Measurements from ENCODE around the gene PLEKHM1. TPM values are rescaled to one million over a fixed set of nuclear protein-coding genes. Genes with fewer than 3 reads are reported as not detected.
A peak's percentile ranks its signal among the peaks of the same experiment; 100 is the strongest.

PLEKHM1 gene
- total RNA-seq, 2 donors from 2014 or later: 22.9 to 33.7 TPM

- DNase-seq (ENCODE audit: low spot score in 2 of 2) (no peak), ATAC-seq (no peak)
- no peaks in the 10 kb centered on the region for H3K9me3 Mint-ChIP-seq
- H3K36me3 Mint-ChIP-seq: no peaks in the 10 kb centered on the region
- H3K27ac Mint-ChIP-seq: peak overlapping the region; percentile 11 to 81
Observed at GRCh38 chr17:45398800-45399199, 91.7 kb downstream of the PLEKHM1 start.

- DNase-seq (ENCODE audit: low spot score in 2 of 2): no peak
- Mint-ChIP-seq H3K36me3 (no peaks in the 10 kb centered on the region), H3K9me3 (no peaks in the 10 kb centered on the region), H3K27ac (no peak overlapping the region)
- ATAC-seq: no peak
Observed at GRCh38 chr17:45397796-45398195, 92.7 kb downstream of the PLEKHM1 start.

- Mint-ChIP-seq H3K36me3 (no peaks in the 10 kb centered on the region), H3K9me3 (no peaks in the 10 kb centered on the region), H3K27ac (no peak overlapping the region)
- DNase-seq (ENCODE audit: low spot score in 2 of 2) (no peak), ATAC-seq (no peak)
Observed at GRCh38 chr17:45396496-45397205, 93.9 kb downstream of the PLEKHM1 start.

- no peak for DNase-seq (ENCODE audit: low spot score in 2 of 2)
- no peaks in the 10 kb centered on the region for H3K9me3 Mint-ChIP-seq
- ATAC-seq: no peak
- no peaks in the 10 kb centered on the region for H3K36me3 Mint-ChIP-seq
- H3K27ac Mint-ChIP-seq: no peak overlapping the region
Observed at GRCh38 chr17:45395569-45396415, 94.7 kb downstream of the PLEKHM1 start.

GRCh38 chr17:45394913-45395568 lies 95.5 kb downstream of the PLEKHM1 start:
- Mint-ChIP-seq H3K27ac (no peak overlapping the region), H3K36me3 (no peaks in the 10 kb centered on the region), H3K9me3 (no peaks in the 10 kb centered on the region)
- peak in 1 of 2 donors; percentile 40 for DNase-seq (ENCODE audit: low spot score in 2 of 2)
- peak; percentile 35 to 51 for ATAC-seq

GRCh38 chr17:45394564-45394912 lies 96.0 kb downstream of the PLEKHM1 start:
- Mint-ChIP-seq H3K27ac (peak overlapping the region in 1 of 2 donors; percentile 50), H3K9me3 (no peaks in the 10 kb centered on the region), H3K36me3 (no peaks in the 10 kb centered on the region)
- no peak for DNase-seq (ENCODE audit: low spot score in 2 of 2)
- no peak for ATAC-seq

GRCh38 chr17:45394091-45394490 lies 96.4 kb downstream of the PLEKHM1 start:
- DNase-seq (ENCODE audit: low spot score in 2 of 2): no peak
- no peak for ATAC-seq
- Mint-ChIP-seq H3K9me3 (no peaks in the 10 kb centered on the region), H3K27ac (peak overlapping the region in 1 of 2 donors; percentile 36), H3K36me3 (no peaks in the 10 kb centered on the region)

GRCh38 chr17:45393411-45393810 lies 97.1 kb downstream of the PLEKHM1 start:
- Mint-ChIP-seq H3K9me3 (no peaks in the 10 kb centered on the region), H3K27ac (no peak overlapping the region), H3K36me3 (no peaks in the 10 kb centered on the region)
- DNase-seq (ENCODE audit: low spot score in 2 of 2): no peak
- ATAC-seq: no peak

- H3K27ac Mint-ChIP-seq: no peak overlapping the region
- no peaks in the 10 kb centered on the region for H3K9me3 Mint-ChIP-seq
- H3K36me3 Mint-ChIP-seq: no peaks in the 10 kb centered on the region
- no peak for DNase-seq (ENCODE audit: low spot score in 2 of 2)
- peak in 1 of 2 donors; percentile 34 for ATAC-seq
Observed at GRCh38 chr17:45391918-45392317, 98.6 kb downstream of the PLEKHM1 start.

- DNase-seq (ENCODE audit: low spot score in 2 of 2) (no peak), ATAC-seq (no peak)
- Mint-ChIP-seq H3K27ac (no peak overlapping the region), H3K9me3 (no peaks in the 10 kb centered on the region), H3K36me3 (no peaks in the 10 kb centered on the region)
Observed at GRCh38 chr17:45391291-45391690, 99.2 kb downstream of the PLEKHM1 start.

GRCh38 chr17:45389354-45389753 lies 101.2 kb downstream of the PLEKHM1 start:
- no peak for DNase-seq (ENCODE audit: low spot score in 2 of 2)
- ATAC-seq: no peak
- Mint-ChIP-seq H3K27ac (no peak overlapping the region), H3K9me3 (no peaks in the 10 kb centered on the region), H3K36me3 (no peaks in the 10 kb centered on the region)

GRCh38 chr17:45388604-45389325 lies 101.8 kb downstream of the PLEKHM1 start:
- Mint-ChIP-seq H3K9me3 (no peaks in the 10 kb centered on the region), H3K27ac (no peak overlapping the region), H3K36me3 (no peaks in the 10 kb centered on the region)
- no peak for DNase-seq (ENCODE audit: low spot score in 2 of 2)
- peak in 1 of 2 donors; percentile 12 for ATAC-seq

GRCh38 chr17:45387739-45388138 lies 102.8 kb downstream of the PLEKHM1 start:
- no peak overlapping the region for H3K27ac Mint-ChIP-seq
- no peaks in the 10 kb centered on the region for H3K9me3 Mint-ChIP-seq
- ATAC-seq (no peak), DNase-seq (ENCODE audit: low spot score in 2 of 2) (no peak)
- H3K36me3 Mint-ChIP-seq: no peaks in the 10 kb centered on the region

GRCh38 chr17:45386178-45386577 lies 104.3 kb downstream of the PLEKHM1 start:
- ATAC-seq (no peak), DNase-seq (ENCODE audit: low spot score in 2 of 2) (no peak)
- H3K36me3 Mint-ChIP-seq: no peaks in the 10 kb centered on the region
- H3K9me3 Mint-ChIP-seq: no peaks in the 10 kb centered on the region
- no peak overlapping the region for H3K27ac Mint-ChIP-seq

Data from activated naive CD4-positive, alpha-beta T cell treated with anti-CD3 and anti-CD28 coated beads, Interleukin-2, amount 50 U/mL, for 72 hours (primary cell).